ENCODE data around the gene AMOT. TPM values are rescaled to one million over a fixed set of nuclear protein-coding genes. Genes with fewer than 3 reads are reported as not detected.

Gene AMOT
- total RNA-seq, 1 experiment from 2014 or later = 0.58 TPM

DNA sequence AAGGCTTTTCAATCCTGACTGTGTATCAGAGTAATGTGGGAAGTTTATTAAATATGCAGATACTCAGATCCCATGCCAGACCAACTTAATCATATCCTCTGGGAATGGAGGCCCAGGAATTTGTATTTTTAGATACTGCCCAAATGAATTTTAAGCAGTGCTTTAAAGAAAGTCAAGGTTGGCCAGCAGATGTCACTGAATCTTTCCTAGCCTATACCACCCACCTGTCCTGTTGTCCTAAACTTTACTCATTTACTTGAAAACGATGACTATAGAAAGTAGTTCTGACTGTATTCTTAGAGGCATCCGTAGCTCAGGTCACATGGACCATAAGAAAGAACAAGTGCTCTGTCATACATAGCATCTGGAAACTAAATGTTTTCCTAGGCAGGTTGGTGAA lies 79.9 kb downstream of the AMOT start:
- ATAC-seq = no peak
- CTCF ChIA-PET = no interaction called here

DNA sequence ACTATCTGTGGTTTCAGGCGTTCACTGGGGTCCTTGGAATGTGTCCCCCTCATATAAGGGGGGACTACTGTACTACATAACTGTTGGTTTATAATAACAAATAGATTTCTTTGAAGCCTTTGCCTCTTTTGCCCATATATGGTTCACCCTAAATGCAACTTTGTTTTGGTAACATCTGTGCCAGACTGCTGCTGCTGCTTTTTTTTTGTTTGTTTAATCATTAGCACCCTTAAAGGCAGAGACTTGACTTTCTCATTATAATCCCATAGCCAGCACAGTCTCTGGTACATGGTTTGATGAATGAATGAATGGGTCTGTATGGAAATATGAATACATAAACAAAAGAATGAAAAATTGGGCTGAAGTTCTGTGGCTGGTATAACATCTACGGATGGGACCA lies 80.7 kb downstream of the AMOT start:
- Histone ChIP-seq H3K4me1 (ENCODE audit: insufficient read depth, low read length) (no peaks in the 10 kb centered on the region), H3K27me3 (ENCODE audit: low read length) (no peaks in the 10 kb centered on the region), H3K4me3 (ENCODE audit: low read length) (no peak overlapping the region), H3F3A (ENCODE audit: low read length, unreplicated experiment) (no peaks in the 10 kb centered on the region), H4K20me1 (ENCODE audit: low read length) (no peaks in the 10 kb centered on the region), H3K79me2 (ENCODE audit: low read length) (no peaks in the 10 kb centered on the region), H3K9me2 (replicated peaks; ENCODE audit: low read length) (no peaks in the 10 kb centered on the region), H2AFZ (ENCODE audit: low read length) (no peak overlapping the region), H3K36me3 (ENCODE audit: low read depth, low read length) (no peaks in the 10 kb centered on the region), H3K27ac (ENCODE audit: low read length) (no peak overlapping the region), H3K9me3 (ENCODE audit: low read length) (no peaks in the 10 kb centered on the region), H3K4me2 (ENCODE audit: low read length) (no peak overlapping the region), H3K9ac (ENCODE audit: low read length) (no peak overlapping the region)
- DNase-seq = no peak
- no peak for ATAC-seq
- TF ChIP-seq EZH2 (IDR thresholded peaks at IDR 0.05; ENCODE audit: low read length, unreplicated experiment) (no peak), EZH2phosphoT487 (IDR thresholded peaks at IDR 0.05; ENCODE audit: borderline replicate concordance, low read length) (no peak)
- TF ChIP-seq, protein P1, sequence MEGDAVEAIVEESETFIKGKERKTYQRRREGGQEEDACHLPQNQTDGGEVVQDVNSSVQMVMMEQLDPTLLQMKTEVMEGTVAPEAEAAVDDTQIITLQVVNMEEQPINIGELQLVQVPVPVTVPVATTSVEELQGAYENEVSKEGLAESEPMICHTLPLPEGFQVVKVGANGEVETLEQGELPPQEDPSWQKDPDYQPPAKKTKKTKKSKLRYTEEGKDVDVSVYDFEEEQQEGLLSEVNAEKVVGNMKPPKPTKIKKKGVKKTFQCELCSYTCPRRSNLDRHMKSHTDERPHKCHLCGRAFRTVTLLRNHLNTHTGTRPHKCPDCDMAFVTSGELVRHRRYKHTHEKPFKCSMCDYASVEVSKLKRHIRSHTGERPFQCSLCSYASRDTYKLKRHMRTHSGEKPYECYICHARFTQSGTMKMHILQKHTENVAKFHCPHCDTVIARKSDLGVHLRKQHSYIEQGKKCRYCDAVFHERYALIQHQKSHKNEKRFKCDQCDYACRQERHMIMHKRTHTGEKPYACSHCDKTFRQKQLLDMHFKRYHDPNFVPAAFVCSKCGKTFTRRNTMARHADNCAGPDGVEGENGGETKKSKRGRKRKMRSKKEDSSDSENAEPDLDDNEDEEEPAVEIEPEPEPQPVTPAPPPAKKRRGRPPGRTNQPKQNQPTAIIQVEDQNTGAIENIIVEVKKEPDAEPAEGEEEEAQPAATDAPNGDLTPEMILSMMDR (conservative IDR thresholded peaks at IDR 0.05; ENCODE audit: low read depth, low read length) = no peak
- ChIA-PET CTCF (no interaction called here), POLR2A (ENCODE audit: unreplicated experiment) (no interaction called here)
- intact Hi-C loops (cut with micrococcal nuclease) = no loop called here
- no TSS peak for BruUV-seq (replicated peaks)

More for the DNA sequence above, 79.9 kb downstream of the AMOT start:
- Histone ChIP-seq H3K9me2 (replicated peaks; ENCODE audit: low read length) (no peaks in the 10 kb centered on the region), H3F3A (ENCODE audit: low read length, unreplicated experiment) (no peaks in the 10 kb centered on the region), H3K36me3 (ENCODE audit: low read depth, low read length) (no peaks in the 10 kb centered on the region), H3K27me3 (ENCODE audit: low read length) (no peaks in the 10 kb centered on the region), H3K4me2 (ENCODE audit: low read length) (no peak overlapping the region), H3K79me2 (ENCODE audit: low read length) (no peaks in the 10 kb centered on the region), H3K4me3 (ENCODE audit: low read length) (no peak overlapping the region), H4K20me1 (ENCODE audit: low read length) (no peaks in the 10 kb centered on the region), H3K27ac (ENCODE audit: low read length) (no peak overlapping the region), H3K9ac (ENCODE audit: low read length) (no peak overlapping the region), H3K4me1 (ENCODE audit: insufficient read depth, low read length) (no peaks in the 10 kb centered on the region), H2AFZ (ENCODE audit: low read length) (no peak overlapping the region), H3K9me3 (ENCODE audit: low read length) (no peaks in the 10 kb centered on the region)
- no peak for TF ChIP-seq EZH2 (IDR thresholded peaks at IDR 0.05; ENCODE audit: low read length, unreplicated experiment)
- TF ChIP-seq, protein P1 (conservative IDR thresholded peaks at IDR 0.05; ENCODE audit: low read depth, low read length) = no peak
- TF ChIP-seq EZH2phosphoT487 (IDR thresholded peaks at IDR 0.05; ENCODE audit: borderline replicate concordance, low read length) = no peak
- DNase-seq = no peak
- intact Hi-C loops (cut with micrococcal nuclease) = no loop called here
- BruUV-seq (replicated peaks) = no TSS peak
- POLR2A ChIA-PET (ENCODE audit: unreplicated experiment) = no interaction called here

DNA sequence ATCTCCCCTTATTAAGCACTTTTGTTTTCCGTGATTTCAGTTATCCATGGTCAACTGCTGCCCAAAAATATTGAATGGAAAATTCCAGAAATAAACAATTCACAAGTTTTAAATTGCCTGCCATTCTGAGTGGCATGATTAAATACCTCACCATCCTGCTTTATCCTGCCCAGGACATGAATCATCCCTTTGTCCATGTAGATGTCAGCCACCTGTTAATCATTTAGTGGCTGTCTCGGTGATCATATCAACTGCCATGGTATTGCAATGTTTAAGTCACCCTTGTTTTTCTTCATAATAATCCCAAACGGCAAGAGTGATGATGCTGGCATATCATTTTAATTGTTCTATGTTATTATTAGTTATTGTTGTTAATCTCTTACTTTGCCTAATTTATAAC lies 81.1 kb downstream of the AMOT start:
- no peaks in the 10 kb centered on the region for H3K4me1 ChIP-seq (ENCODE audit: insufficient read depth, low read length)
- no peak for ATAC-seq
- H3K9ac ChIP-seq (ENCODE audit: low read length) = no peak overlapping the region
- no peaks in the 10 kb centered on the region for H3K79me2 ChIP-seq (ENCODE audit: low read length)
- intact Hi-C loops (cut with micrococcal nuclease) = no loop called here
- POLR2A ChIA-PET (ENCODE audit: unreplicated experiment) = no interaction called here
- no peak overlapping the region for H3K27ac ChIP-seq (ENCODE audit: low read length)
- no peaks in the 10 kb centered on the region for H3F3A ChIP-seq (ENCODE audit: low read length, unreplicated experiment)
- H3K4me2 ChIP-seq (ENCODE audit: low read length) = no peak overlapping the region
- no peaks in the 10 kb centered on the region for H3K36me3 ChIP-seq (ENCODE audit: low read depth, low read length)
- H3K9me2 ChIP-seq (replicated peaks; ENCODE audit: low read length) = no peaks in the 10 kb centered on the region
- no peaks in the 10 kb centered on the region for H3K9me3 ChIP-seq (ENCODE audit: low read length)
- H3K27me3 ChIP-seq (ENCODE audit: low read length) = no peaks in the 10 kb centered on the region
- no peak for DNase-seq
- CTCF ChIA-PET = no interaction called here
- H2AFZ ChIP-seq (ENCODE audit: low read length) = no peak overlapping the region
- BruUV-seq (replicated peaks) = no TSS peak
- no peak for TF ChIP-seq EZH2phosphoT487 (IDR thresholded peaks at IDR 0.05; ENCODE audit: borderline replicate concordance, low read length)
- TF ChIP-seq, protein P1 (conservative IDR thresholded peaks at IDR 0.05; ENCODE audit: low read depth, low read length) = no peak
- no peak for TF ChIP-seq EZH2 (IDR thresholded peaks at IDR 0.05; ENCODE audit: low read length, unreplicated experiment)
- H3K4me3 ChIP-seq (ENCODE audit: low read length) = no peak overlapping the region
- H4K20me1 ChIP-seq (ENCODE audit: low read length) = no peaks in the 10 kb centered on the region

Data from PC-3 (cell line).